Prostate gland (tissue), 2 donors: ENCODE results near the gene POLE. TPM values are rescaled to one million over a fixed set of nuclear protein-coding genes. Genes with fewer than 3 reads are reported as not detected.

Source experiments
- DNase-seq: peaks from one replicate; pipeline ENCODE4 v3.0.0-alpha.2; 2019; ENCODE audit warnings: low spot score
- H3K27ac ChIP-seq, 2 donors: fragments of 200-600 bp; sonication (generic); 2 replicates each; pipeline ENCODE4 v1.5.1; 2017 to 2019
- H3K27me3 ChIP-seq: fragments of 200-600 bp; sonication (generic); replicated peaks from 2 replicates; pipeline ENCODE4 v1.5.1; 2019; ENCODE audit not compliant: insufficient read depth
- H3K36me3 ChIP-seq, 2 donors: fragments of 200-600 bp; sonication (generic); 1 replicate in 1 of 2; 2 replicates in 1 of 2; pipeline versions ENCODE4 v1.5.1 to v1.8.1; 2017 to 2019
- H3K4me1 ChIP-seq: fragments of 200-600 bp; sonication (generic); replicated peaks from 2 replicates; pipeline ENCODE4 v1.5.1; 2019
- H3K4me3 ChIP-seq, 2 donors: fragments of 200-600 bp; sonication (generic); 2 replicates each; pipeline ENCODE4 v1.5.1; 2017 to 2019
- H3K9me3 ChIP-seq: fragments of 200-600 bp; sonication (generic); 2 replicates; pipeline ENCODE4 v1.5.1; 2017
- POLR2A ChIP-seq: fragments of 450-650 bp; IDR thresholded peaks from one replicate; pipeline ENCODE4 v1.6.1; 2016; ENCODE audit warnings: antibody characterized with exemption, mild to moderate bottlenecking
- POLR2AphosphoS5 ChIP-seq: sonication (generic); formaldehyde crosslinking; IDR thresholded peaks from one replicate; pipeline ENCODE4 v1.6.1; 2017; ENCODE audit warnings: antibody characterized with exemption
- WGBS: methylation state at CpG from one replicate; pipeline ENCODE4 v1.1.5; 2018; 5-methylcytosine and 5-hydroxymethylcytosine counted together
- intact Hi-C: fragments of 100-400 bp; cut with DNase I; formaldehyde crosslinking; loops from one replicate; pipeline ENCODE4 v1.14.2; 2022
- total RNA-seq, 2 donors: library from RNA; depleted of rRNA; stranded (reverse); fragments of >200 nt; gene quantifications; one replicate each; pipeline ENCODE4 v1.1.0, GENCODE V29; 2016
- TF ChIP-seq, protein P1 (sequence below), 4 experiments: fragments of 200-600 bp in 2 of 4; fragments of 450-650 bp in 2 of 4; sonication (generic) in 2 of 4; IDR thresholded peaks; 1 replicate in 3 of 4; 2 replicates in 1 of 4; pipeline ENCODE4 v1.5.1; 2016 to 2019; ENCODE audit warnings: antibody characterized with exemption in 4 of 4, mild to moderate bottlenecking in 2 of 4, moderate library complexity in 2 of 4

The POLE gene
- total RNA-seq, 2 donors from 2014 or later: 41.8 to 65.4 TPM

- DNase-seq: no peak
- 92% methylated on average over 57 of the region's 61 CpGs for WGBS
- no peaks in the 10 kb centered on the region for H3K27me3 ChIP-seq
- intact Hi-C loops: no loop called here
- no peak overlapping the region for H3K27ac ChIP-seq
- H3K4me1 ChIP-seq: no peaks in the 10 kb centered on the region
- H3K36me3 ChIP-seq: peaks cover 5 to 25% of the 10 kb centered on the region in 2 donors
- no peak overlapping the region for H3K4me3 ChIP-seq
- no peaks in the 10 kb centered on the region for H3K9me3 ChIP-seq
- TF ChIP-seq POLR2A (no peak), POLR2AphosphoS5 (no peak)
- TF ChIP-seq, protein P1, sequence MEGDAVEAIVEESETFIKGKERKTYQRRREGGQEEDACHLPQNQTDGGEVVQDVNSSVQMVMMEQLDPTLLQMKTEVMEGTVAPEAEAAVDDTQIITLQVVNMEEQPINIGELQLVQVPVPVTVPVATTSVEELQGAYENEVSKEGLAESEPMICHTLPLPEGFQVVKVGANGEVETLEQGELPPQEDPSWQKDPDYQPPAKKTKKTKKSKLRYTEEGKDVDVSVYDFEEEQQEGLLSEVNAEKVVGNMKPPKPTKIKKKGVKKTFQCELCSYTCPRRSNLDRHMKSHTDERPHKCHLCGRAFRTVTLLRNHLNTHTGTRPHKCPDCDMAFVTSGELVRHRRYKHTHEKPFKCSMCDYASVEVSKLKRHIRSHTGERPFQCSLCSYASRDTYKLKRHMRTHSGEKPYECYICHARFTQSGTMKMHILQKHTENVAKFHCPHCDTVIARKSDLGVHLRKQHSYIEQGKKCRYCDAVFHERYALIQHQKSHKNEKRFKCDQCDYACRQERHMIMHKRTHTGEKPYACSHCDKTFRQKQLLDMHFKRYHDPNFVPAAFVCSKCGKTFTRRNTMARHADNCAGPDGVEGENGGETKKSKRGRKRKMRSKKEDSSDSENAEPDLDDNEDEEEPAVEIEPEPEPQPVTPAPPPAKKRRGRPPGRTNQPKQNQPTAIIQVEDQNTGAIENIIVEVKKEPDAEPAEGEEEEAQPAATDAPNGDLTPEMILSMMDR (IDR thresholded peaks at IDR 0.05): no peak
Measured at GRCh38 chr12:132717531-132718387, 30.6 kb upstream of the POLE start.

GRCh38 chr12:132717011-132717410, 29.9 kb upstream of the POLE start:
- Histone ChIP-seq H3K4me3 (no peak overlapping the region), H3K27me3 (no peaks in the 10 kb centered on the region), H3K27ac (no peak overlapping the region), H3K4me1 (no peaks in the 10 kb centered on the region), H3K36me3 (peaks cover 5 to 25% of the 10 kb centered on the region in 2 donors), H3K9me3 (no peaks in the 10 kb centered on the region)
- TF ChIP-seq POLR2A: no peak
- no peak for TF ChIP-seq POLR2AphosphoS5
- TF ChIP-seq, protein P1 (IDR thresholded peaks at IDR 0.05): no peak
- DNase-seq: no peak
- 84% methylated on average over 17 of the region's 17 CpGs for WGBS
- intact Hi-C loops: no loop called here

GRCh38 chr12:132716356-132716755, 29.2 kb upstream of the POLE start:
- no peak overlapping the region for H3K27ac ChIP-seq
- H3K4me3 ChIP-seq: no peak overlapping the region
- intact Hi-C loops: no loop called here
- WGBS: 93% methylated on average over 11 of the region's 11 CpGs
- DNase-seq: no peak
- no peaks in the 10 kb centered on the region for H3K27me3 ChIP-seq
- TF ChIP-seq POLR2AphosphoS5: no peak
- TF ChIP-seq, protein P1 (IDR thresholded peaks at IDR 0.05): no peak
- no peak for TF ChIP-seq POLR2A
- H3K36me3 ChIP-seq: peaks cover 5 to 25% of the 10 kb centered on the region in 2 donors
- peaks cover 3% of the 10 kb centered on the region for H3K4me1 ChIP-seq
- H3K9me3 ChIP-seq: no peaks in the 10 kb centered on the region

DNA sequence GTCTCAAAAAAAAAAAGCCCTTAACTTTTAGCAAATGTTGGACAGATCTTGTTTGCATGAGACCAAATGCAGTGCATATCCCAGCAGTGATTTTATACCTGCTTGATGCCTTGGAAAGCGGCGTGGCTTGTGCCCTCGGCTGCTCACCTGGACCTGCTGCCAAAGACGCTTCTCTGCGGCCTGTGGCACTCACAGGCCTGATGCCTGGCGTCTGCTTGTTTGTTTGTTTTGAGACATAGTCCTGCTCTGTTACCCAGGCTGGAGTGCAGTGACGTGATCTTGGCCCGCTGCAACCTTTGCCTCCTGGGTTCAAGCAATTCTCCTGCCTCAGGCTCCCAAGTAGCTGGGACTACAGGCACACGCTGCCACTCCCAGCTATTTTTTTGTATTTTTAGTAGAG, 28.7 kb upstream of the POLE start:
- WGBS: 90% methylated on average over 9 of the region's 9 CpGs
- TF ChIP-seq POLR2A (no peak), POLR2AphosphoS5 (no peak)
- TF ChIP-seq, protein P1 (IDR thresholded peaks at IDR 0.05): no peak

DNA sequence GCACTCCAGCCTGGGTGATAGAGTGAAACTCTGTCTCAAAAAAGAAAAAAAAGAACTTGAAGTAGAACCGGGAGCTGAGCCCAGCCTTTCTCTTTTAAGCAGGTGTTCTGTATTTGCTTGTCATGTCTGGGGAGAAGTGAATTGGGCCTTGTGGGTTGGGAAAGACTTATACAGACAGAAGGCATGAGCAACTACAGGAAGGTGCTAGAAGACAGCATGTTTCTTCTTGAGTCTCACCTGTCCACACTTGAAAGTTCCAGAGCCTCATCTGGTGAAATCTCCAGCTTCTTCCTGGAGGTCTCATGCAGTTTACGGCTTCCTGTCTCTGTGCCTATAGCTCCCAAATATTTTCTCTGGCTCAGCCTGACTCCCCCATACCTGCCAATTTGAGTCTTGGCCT, 26.0 kb upstream of the POLE start:
- 70% methylated on average over 2 of the region's 2 CpGs for WGBS
- Histone ChIP-seq H3K36me3 (peaks cover 5 to 8% of the 10 kb centered on the region in 2 donors), H3K27me3 (no peaks in the 10 kb centered on the region), H3K4me3 (no peak overlapping the region), H3K9me3 (no peaks in the 10 kb centered on the region), H3K4me1 (peaks cover 4% of the 10 kb centered on the region), H3K27ac (no peak overlapping the region)
- TF ChIP-seq POLR2A (no peak), POLR2AphosphoS5 (no peak)
- TF ChIP-seq, protein P1 (IDR thresholded peaks at IDR 0.05): no peak
- no peak for DNase-seq
- intact Hi-C loops: no loop called here

More for the DNA sequence above, 28.7 kb upstream of the POLE start:
- Histone ChIP-seq H3K36me3 (peaks cover 5 to 24% of the 10 kb centered on the region in 2 donors), H3K4me1 (peaks cover 4% of the 10 kb centered on the region), H3K9me3 (no peaks in the 10 kb centered on the region), H3K27me3 (no peaks in the 10 kb centered on the region), H3K4me3 (no peak overlapping the region), H3K27ac (no peak overlapping the region)
- intact Hi-C loops: no loop called here
- DNase-seq: no peak
